ENCODE measurements around the gene KANK2. TPM values are rescaled to one million over a fixed set of nuclear protein-coding genes. Genes with fewer than 3 reads are reported as not detected.
A peak's percentile ranks its signal among the peaks of the same experiment; 100 is the strongest.

KANK2 gene
- total and polyA plus RNA-seq, 10 of the 15 experiments (the other 5 are each of a cell fraction or from before 2014, with no cell fraction given), result 4.9 to 33.0 (median 21.0) TPM

DNA sequence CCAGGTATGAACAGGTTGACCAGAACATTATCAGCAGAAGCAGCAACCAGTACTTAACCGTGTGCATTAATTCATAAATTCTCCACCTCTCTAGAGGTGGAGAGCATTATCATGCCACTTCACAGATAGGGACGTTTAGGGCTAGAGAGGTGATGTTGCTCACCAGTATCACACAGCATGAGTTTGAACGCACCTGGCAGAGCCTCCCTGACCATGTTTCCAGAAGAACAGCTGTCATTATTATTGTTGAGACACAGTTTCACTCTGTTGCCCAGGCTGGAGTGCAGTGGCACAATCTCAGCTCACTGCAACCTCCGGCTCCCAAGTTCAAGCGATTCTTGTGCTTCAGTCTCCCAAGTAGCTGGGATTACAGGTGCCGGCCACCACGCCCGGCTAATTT lies 6.8 kb downstream of the KANK2 start:
- CTCF ChIA-PET, result no interaction called here
- H3K27ac ChIP-seq (ENCODE audit: control insufficient read depth, insufficient read depth), result no peak overlapping the region
- no peaks in the 10 kb centered on the region; the same call in 2 of the 3 replicates for H3K9me3 ChIP-seq (replicated peaks; ENCODE audit: control insufficient read depth, insufficient read depth, low read length)
- no peaks in the 10 kb centered on the region for H4K20me1 ChIP-seq (ENCODE audit: control insufficient read depth, insufficient read depth)
- no peaks in the 10 kb centered on the region; a peak in 1 of 4 replicates for H3K36me3 ChIP-seq (ENCODE audit: control insufficient read depth in 2 of 2, insufficient read depth in 2 of 2, low read length in 1 of 2)
- in situ Hi-C loops (cut with MboI) (no loop called here), intact Hi-C loops (cut with micrococcal nuclease; ENCODE audit: unreplicated experiment) (no loop called here)
- H3K27me3 ChIP-seq (replicated peaks in 1 of 2; ENCODE audit: control insufficient read depth in 2 of 2, insufficient read depth in 2 of 2, low read length in 1 of 2), result no peaks in the 10 kb centered on the region
- POLR2A ChIA-PET, result interaction anchor here (0.6 kb wide), 1 partner anchor 368 kb away, joined by 3 read pairs; the partner anchor contains the start of gene ELOF1
- SMC1A ChIA-PET (ENCODE audit: uncharacterized antibody, unreplicated experiment), result no interaction called here
- WGBS (ENCODE audit: insufficient coverage, insufficient replicate concordance, low lambda C conversion rate, missing lambda C conversion rate), result 72% methylated on average over 8 of the region's 8 CpGs
- TF ChIP-seq, protein P1, sequence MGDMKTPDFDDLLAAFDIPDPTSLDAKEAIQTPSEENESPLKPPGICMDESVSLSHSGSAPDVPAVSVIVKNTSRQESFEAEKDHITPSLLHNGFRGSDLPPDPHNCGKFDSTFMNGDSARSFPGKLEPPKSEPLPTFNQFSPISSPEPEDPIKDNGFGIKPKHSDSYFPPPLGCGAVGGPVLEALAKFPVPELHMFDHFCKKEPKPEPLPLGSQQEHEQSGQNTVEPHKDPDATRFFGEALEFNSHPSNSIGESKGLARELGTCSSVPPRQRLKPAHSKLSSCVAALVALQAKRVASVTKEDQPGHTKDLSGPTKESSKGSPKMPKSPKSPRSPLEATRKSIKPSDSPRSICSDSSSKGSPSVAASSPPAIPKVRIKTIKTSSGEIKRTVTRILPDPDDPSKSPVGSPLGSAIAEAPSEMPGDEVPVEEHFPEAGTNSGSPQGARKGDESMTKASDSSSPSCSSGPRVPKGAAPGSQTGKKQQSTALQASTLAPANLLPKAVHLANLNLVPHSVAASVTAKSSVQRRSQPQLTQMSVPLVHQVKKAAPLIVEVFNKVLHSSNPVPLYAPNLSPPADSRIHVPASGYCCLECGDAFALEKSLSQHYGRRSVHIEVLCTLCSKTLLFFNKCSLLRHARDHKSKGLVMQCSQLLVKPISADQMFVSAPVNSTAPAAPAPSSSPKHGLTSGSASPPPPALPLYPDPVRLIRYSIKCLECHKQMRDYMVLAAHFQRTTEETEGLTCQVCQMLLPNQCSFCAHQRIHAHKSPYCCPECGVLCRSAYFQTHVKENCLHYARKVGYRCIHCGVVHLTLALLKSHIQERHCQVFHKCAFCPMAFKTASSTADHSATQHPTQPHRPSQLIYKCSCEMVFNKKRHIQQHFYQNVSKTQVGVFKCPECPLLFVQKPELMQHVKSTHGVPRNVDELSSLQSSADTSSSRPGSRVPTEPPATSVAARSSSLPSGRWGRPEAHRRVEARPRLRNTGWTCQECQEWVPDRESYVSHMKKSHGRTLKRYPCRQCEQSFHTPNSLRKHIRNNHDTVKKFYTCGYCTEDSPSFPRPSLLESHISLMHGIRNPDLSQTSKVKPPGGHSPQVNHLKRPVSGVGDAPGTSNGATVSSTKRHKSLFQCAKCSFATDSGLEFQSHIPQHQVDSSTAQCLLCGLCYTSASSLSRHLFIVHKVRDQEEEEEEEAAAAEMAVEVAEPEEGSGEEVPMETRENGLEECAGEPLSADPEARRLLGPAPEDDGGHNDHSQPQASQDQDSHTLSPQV (IDR thresholded peaks at IDR 0.05), result no peak
- no peak for TF ChIP-seq IRF5 (IDR thresholded peaks at IDR 0.05; ENCODE audit: borderline replicate concordance)
- TF ChIP-seq TCF7 (IDR thresholded peaks at IDR 0.05; ENCODE audit: borderline replicate concordance), result no peak
- no peak for TF ChIP-seq ZBTB40 (IDR thresholded peaks at IDR 0.05; ENCODE audit: borderline replicate concordance)
- no peak for TF ChIP-seq ZNF24 (IDR thresholded peaks at IDR 0.05)
- DNase-seq (ENCODE audit: low read depth, low spot score) (no peak), ATAC-seq (no peak), FAIRE-seq (peak; percentile 84)
- no peaks in the 10 kb centered on the region for H3K79me2 ChIP-seq (ENCODE audit: control insufficient read depth, insufficient read depth, low read length)
- RAD21 ChIA-PET (ENCODE audit: unreplicated experiment), result no interaction called here
- no peak overlapping the region for H3K4me2 ChIP-seq (ENCODE audit: control insufficient read depth, insufficient read depth)
- BruUV-seq (replicated peaks), result no TSS peak
- no peak overlapping the region for H3K9ac ChIP-seq (ENCODE audit: control insufficient read depth, insufficient read depth, low read length)
- H3K4me1 ChIP-seq (ENCODE audit: control insufficient read depth, insufficient read depth, low read length), result peaks cover 26% of the 10 kb centered on the region
- no peak overlapping the region for H3K4me3 ChIP-seq
- H2AFZ ChIP-seq (ENCODE audit: control insufficient read depth, low read depth, low read length), result no peak overlapping the region

Data from GM12878 (cell line).